ENCODE results near the gene ZFYVE1.

- TF ChIP-seq EZH2 (IDR thresholded peaks at IDR 0.05; ENCODE audit: borderline replicate concordance, low read depth, low read length, severe bottlenecking) (no peak), CTCF (IDR thresholded peaks at IDR 0.05; ENCODE audit: extremely low read depth in 1 of 2, insufficient read depth in 1 of 2, low read depth in 1 of 2, low read length in 2 of 2) (no peak), GATA2 (IDR thresholded peaks at IDR 0.05; ENCODE audit: insufficient read depth, insufficient read length, low read depth, low read length) (no peak)
Observed at GRCh38 chr14:72929316-72930080, 97.4 kb downstream of the ZFYVE1 start.
